BLaER1 (cell line): ENCODE data around the gene PARP6.

ENCODE experiments used
- H3K27ac ChIP-seq: shearing (Covaris generic); formaldehyde crosslinking; 2 replicates; pipeline ENCODE4 v1.8.1; 2022
- H3K27me3 ChIP-seq: shearing (Covaris generic); formaldehyde crosslinking; 2 replicates; pipeline ENCODE4 v1.8.1; 2022
- H3K36me3 ChIP-seq: shearing (Covaris generic); formaldehyde crosslinking; 2 replicates; pipeline ENCODE4 v1.8.1; 2022
- H3K4me1 ChIP-seq: shearing (Covaris generic); formaldehyde crosslinking; 2 replicates; pipeline ENCODE4 v1.8.1; 2022
- H3K4me2 ChIP-seq: shearing (Covaris generic); formaldehyde crosslinking; 2 replicates; pipeline ENCODE4 v1.8.1; 2022
- H3K4me3 ChIP-seq: shearing (Covaris generic); formaldehyde crosslinking; 2 replicates; pipeline ENCODE4 v1.8.1; 2022
- H3K9ac ChIP-seq: shearing (Covaris generic); formaldehyde crosslinking; 2 replicates; pipeline ENCODE4 v1.8.1; 2022
- H3K9me3 ChIP-seq: shearing (Covaris generic); formaldehyde crosslinking; 2 replicates; pipeline ENCODE4 v1.8.1; 2022
- H4K20me1 ChIP-seq: shearing (Covaris generic); formaldehyde crosslinking; 2 replicates; pipeline ENCODE4 v1.8.1; 2022
- Cebpa-rat ChIP-seq: shearing (Covaris generic); IDR thresholded peaks from 2 replicates; pipeline ENCODE4 v1.8.1; 2022

PARP6 gene

DNA sequence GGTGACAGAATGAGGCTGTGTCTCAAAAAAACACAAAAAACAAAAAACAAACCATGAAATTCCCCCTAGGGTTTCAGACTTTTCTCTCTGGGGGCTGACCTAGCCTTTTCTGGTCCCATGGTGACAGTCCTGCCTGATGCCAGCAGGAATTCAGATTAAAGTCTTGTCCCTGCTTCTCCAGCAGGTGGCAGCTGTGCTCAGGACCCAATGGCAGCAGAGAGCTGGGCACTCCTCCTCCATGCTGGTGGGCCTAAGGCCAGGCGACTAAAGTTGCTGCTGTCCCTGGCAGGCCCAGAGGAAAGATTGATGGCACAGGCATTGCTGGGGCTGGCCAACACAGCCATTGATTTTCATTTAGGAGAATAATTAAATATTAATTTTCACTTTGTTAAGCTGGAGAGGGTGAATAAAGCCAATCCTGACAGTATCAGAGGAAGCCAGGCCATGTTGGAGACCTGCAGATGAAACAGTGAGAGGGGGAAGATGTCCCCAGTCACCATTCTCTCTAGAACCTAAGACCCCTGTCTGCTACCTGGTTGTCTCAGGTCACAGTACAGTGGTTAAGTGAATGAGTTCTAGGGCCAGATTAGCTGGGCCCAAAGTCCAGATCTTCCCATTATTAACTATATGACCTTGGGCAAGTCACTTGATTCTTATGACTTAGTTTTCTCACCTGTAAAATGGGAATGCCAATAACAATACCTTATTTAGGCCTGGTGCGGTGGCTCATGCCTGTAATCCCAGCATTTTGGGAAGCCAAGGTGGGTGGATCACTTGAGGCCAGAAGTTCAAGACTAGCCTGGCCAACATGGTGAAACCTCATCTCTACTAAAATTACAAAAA, 40.5 kb upstream of the PARP6 start:
- H3K36me3 ChIP-seq, result no peaks in the 10 kb centered on the region

GRCh38 chr15:72307026-72307425, 34.7 kb upstream of the PARP6 start:
- Histone ChIP-seq H3K9ac (no peak overlapping the region), H4K20me1 (no peaks in the 10 kb centered on the region), H3K27me3 (no peaks in the 10 kb centered on the region), H3K9me3 (no peaks in the 10 kb centered on the region), H3K4me2 (peak overlapping the region; percentile 48), H3K27ac (no peak overlapping the region), H3K4me3 (no peak overlapping the region), H3K4me1 (peaks cover 11% of the 10 kb centered on the region), H3K36me3 (no peaks in the 10 kb centered on the region)
- TF ChIP-seq Cebpa-rat, result no peak

More for the DNA sequence above, 40.5 kb upstream of the PARP6 start:
- Histone ChIP-seq H3K27me3 (no peaks in the 10 kb centered on the region), H3K4me2 (no peak overlapping the region), H4K20me1 (no peaks in the 10 kb centered on the region), H3K4me3 (no peak overlapping the region), H3K9me3 (no peaks in the 10 kb centered on the region), H3K27ac (no peak overlapping the region), H3K4me1 (peaks cover 11% of the 10 kb centered on the region), H3K9ac (no peak overlapping the region)
- TF ChIP-seq Cebpa-rat, result no peak

DNA sequence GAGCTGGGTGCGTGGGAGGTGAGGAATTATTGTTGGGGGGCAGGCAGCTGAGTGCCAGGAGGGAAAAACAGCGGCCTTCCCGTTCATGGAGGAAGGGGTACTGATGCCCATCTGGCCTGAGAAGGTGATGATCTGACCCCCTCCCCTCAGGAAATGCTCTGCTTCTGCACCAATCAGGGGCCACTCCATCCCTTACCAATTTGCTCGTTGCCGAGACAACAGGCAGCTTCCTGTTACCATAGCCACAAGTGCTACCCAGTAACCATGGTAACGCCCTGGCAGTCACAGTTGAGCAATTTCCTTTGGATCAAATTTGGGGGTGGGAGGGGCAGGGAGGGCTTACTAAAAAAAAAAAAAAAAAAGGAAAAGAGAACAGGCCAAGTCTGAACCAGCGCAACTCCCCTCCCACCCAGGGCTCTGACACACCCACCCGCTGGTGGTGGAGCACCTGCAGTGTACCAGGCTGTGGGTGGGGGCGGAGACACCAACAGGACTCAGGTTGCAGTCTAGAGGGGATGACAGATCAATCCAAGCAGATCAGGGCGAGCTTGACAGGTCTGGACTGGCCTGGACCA, 33.9 kb upstream of the PARP6 start:
- no peak for TF ChIP-seq Cebpa-rat
- Histone ChIP-seq H3K4me2 (peak overlapping the region; percentile 48), H4K20me1 (no peaks in the 10 kb centered on the region), H3K9ac (no peak overlapping the region), H3K36me3 (no peaks in the 10 kb centered on the region), H3K27me3 (no peaks in the 10 kb centered on the region), H3K4me3 (no peak overlapping the region), H3K9me3 (no peaks in the 10 kb centered on the region), H3K4me1 (peaks cover 11% of the 10 kb centered on the region), H3K27ac (no peak overlapping the region)

DNA sequence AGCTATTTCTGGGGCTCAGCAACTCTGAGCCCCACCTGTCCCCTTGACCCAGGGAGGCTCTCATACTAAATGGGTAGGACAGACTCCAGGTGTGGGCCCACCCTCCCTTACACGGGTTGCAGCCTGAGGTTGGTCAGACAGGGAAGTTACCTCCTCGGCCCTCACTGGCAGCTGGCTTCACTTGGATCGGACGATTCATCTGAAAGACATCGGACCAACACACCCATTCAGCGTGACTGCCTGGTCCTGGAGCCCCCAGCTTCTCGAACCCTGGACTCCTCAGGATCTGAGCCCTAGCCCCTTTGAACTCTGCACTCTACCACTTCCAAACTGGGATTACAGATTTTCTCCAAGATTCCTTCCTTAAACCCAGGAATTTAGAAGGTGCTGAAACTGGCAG, 32.2 kb upstream of the PARP6 start:
- Histone ChIP-seq H3K9me3 (no peaks in the 10 kb centered on the region), H3K27ac (no peak overlapping the region), H3K36me3 (no peaks in the 10 kb centered on the region), H3K4me1 (peaks cover 11% of the 10 kb centered on the region), H3K27me3 (no peaks in the 10 kb centered on the region), H3K4me3 (no peak overlapping the region), H3K4me2 (no peak overlapping the region), H4K20me1 (no peaks in the 10 kb centered on the region), H3K9ac (no peak overlapping the region)
- TF ChIP-seq Cebpa-rat, result no peak

GRCh38 chr15:72302955-72303354, 30.6 kb upstream of the PARP6 start:
- Histone ChIP-seq H3K36me3 (no peaks in the 10 kb centered on the region), H3K9me3 (no peaks in the 10 kb centered on the region), H3K27ac (no peak overlapping the region), H3K4me2 (no peak overlapping the region), H4K20me1 (no peaks in the 10 kb centered on the region), H3K9ac (no peak overlapping the region), H3K27me3 (no peaks in the 10 kb centered on the region), H3K4me1 (peaks cover 11% of the 10 kb centered on the region), H3K4me3 (no peak overlapping the region)
- TF ChIP-seq Cebpa-rat, result no peak

GRCh38 chr15:72289597-72290325, 17.4 kb upstream of the PARP6 start:
- Histone ChIP-seq H3K27me3 (no peaks in the 10 kb centered on the region), H4K20me1 (no peaks in the 10 kb centered on the region)

DNA sequence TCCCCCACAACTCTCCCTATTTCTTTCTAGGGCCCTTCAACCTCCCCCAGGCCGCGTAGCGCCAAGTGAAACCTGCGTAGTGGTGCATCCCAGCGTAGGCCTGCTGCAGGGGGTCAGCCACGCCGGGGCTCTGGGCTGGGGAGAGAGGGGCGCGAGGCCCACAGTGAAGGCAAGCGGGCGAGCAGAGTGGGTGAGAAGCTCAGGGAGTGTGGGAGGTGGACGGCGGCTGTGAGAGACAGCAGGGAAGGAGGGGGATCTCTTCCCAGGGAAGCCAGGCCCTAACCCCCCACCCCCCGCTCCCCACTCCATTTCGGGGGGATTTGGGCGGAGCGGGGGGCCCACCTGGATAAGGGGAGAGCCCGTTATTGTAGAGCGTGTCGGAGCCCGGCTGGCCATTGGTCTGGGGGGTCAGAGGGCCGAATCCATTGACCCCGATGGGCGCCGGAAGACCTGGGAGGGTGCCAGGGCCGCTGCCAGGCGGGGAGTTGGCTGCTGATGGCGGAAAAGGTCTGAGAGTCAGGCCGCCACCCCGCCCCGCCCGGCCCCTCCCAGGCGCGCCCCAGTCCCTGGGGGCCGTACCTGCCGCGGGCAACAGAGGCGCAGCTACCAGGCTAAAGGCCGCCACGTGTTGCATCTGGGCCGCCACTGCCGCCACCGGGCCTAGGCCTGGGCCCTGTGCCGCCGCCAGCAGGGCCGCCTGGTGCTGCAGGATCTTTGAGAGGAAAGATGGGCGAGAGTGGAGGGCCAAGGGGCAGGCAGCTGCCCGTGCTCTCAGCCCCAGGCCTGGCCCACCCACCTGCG, 16.6 kb upstream of the PARP6 start:
- H3K9me3 ChIP-seq, result no peaks in the 10 kb centered on the region
- no peaks in the 10 kb centered on the region for H4K20me1 ChIP-seq
- H3K27me3 ChIP-seq, result no peaks in the 10 kb centered on the region
- no peak overlapping the region for H3K27ac ChIP-seq
- no peaks in the 10 kb centered on the region for H3K4me1 ChIP-seq
- TF ChIP-seq Cebpa-rat, result no peak
- peaks cover 17% of the 10 kb centered on the region; the same call in 1 of the 2 replicates for H3K36me3 ChIP-seq
- no peak overlapping the region for H3K9ac ChIP-seq
- H3K4me2 ChIP-seq, result no peak overlapping the region
- H3K4me3 ChIP-seq, result no peak overlapping the region

More at GRCh38 chr15:72289597-72290325, 17.4 kb upstream of the PARP6 start:
- no peak for TF ChIP-seq Cebpa-rat
- peaks cover 17% of the 10 kb centered on the region; the same call in 1 of the 2 replicates for H3K36me3 ChIP-seq
- no peak overlapping the region for H3K27ac ChIP-seq
- no peak overlapping the region for H3K4me3 ChIP-seq
- no peak overlapping the region for H3K9ac ChIP-seq
- H3K9me3 ChIP-seq, result no peaks in the 10 kb centered on the region
- H3K4me2 ChIP-seq, result no peak overlapping the region
- no peaks in the 10 kb centered on the region for H3K4me1 ChIP-seq

DNA sequence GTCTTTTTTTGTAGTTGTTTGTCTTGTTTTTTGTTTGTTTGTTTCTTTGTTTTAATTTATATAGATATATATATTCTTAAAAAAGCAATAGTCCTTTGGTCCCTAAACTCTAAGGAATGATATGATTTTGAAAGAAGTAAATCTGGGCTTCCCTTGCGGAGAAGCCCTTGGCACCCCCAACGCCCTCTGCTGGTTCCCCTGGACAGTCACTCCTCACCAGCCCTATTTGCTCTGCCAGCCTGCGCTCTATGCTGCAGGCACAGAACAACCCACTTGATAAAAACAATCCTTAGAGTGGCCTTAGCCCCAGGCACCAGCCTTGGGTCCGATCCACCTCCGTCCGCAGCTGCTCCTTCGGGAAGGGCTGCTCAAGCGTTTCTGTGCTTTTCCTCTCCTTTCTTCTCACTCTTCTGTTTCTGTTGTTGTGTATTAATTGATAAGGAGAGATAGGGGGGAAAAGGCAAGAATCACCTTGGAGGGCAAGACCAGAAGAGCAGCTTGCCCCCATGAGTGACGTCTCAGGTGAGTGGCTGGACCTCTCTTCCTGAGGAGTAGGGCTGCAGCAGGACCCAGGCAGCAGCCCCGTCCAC, 13.7 kb upstream of the PARP6 start:
- no peaks in the 10 kb centered on the region for H3K4me1 ChIP-seq
- H3K36me3 ChIP-seq, result peaks cover 17% of the 10 kb centered on the region; the same call in 1 of the 2 replicates
- no peaks in the 10 kb centered on the region for H3K27me3 ChIP-seq
- no peak overlapping the region for H3K4me2 ChIP-seq
- H3K27ac ChIP-seq, result no peak overlapping the region
- no peak for TF ChIP-seq Cebpa-rat
- no peak overlapping the region for H3K9ac ChIP-seq
- no peaks in the 10 kb centered on the region for H4K20me1 ChIP-seq
- H3K4me3 ChIP-seq, result no peak overlapping the region
- no peaks in the 10 kb centered on the region for H3K9me3 ChIP-seq

DNA sequence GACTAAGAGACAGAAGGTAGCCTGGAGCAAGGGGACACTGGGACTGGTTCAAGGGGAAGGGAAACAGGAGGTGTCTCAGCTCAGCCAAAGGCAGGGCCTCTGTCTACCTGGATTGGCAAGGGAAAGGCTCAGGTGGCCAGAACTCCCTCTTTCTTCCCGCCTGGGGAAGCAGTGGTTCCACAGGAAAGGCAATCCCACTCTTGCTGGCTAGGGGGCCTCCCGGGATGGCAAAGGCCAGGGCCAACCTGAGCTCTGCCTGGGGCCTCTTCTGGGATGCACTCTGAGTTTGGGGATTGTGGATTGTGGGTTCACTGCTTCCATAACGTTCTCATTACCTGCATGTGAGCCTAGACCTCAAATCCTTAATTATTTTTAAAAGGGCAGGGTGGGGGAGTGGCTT, 13.0 kb upstream of the PARP6 start:
- H3K9ac ChIP-seq, result no peak overlapping the region
- H3K4me2 ChIP-seq, result no peak overlapping the region
- H4K20me1 ChIP-seq, result no peaks in the 10 kb centered on the region
- TF ChIP-seq Cebpa-rat, result no peak
- H3K4me1 ChIP-seq, result no peaks in the 10 kb centered on the region
- no peak overlapping the region for H3K4me3 ChIP-seq
- H3K36me3 ChIP-seq, result peaks cover 17% of the 10 kb centered on the region; the same call in 1 of the 2 replicates
- H3K27me3 ChIP-seq, result no peaks in the 10 kb centered on the region
- no peak overlapping the region for H3K27ac ChIP-seq
- H3K9me3 ChIP-seq, result no peaks in the 10 kb centered on the region
